ENCODE results near the gene EFCAB12. TPM values are rescaled to one million over a fixed set of nuclear protein-coding genes. Genes with fewer than 3 reads are reported as not detected.

EFCAB12 gene
- total RNA-seq, 1 donor from 2014 or later: 0.10 TPM

DNA sequence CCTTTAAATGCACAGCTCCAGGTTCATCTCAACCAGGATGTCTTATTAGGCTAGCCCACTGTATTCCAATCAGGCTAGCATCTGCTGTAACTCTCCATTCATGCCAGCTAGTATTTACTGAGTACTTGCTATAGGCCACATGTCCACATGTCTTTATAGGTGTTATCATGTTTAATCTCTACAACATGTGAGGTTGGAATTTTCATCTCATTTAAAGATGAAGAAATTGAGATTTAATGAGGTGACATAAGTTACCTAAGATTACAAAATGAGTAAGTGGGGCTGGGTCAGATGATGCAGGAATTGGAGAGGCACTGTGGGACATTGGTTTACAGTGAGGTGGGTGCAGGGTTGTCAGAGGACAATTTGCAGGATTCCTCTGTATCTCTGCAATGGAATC lies 14.5 kb upstream of the EFCAB12 start:
- no peak for DNase-seq

DNA sequence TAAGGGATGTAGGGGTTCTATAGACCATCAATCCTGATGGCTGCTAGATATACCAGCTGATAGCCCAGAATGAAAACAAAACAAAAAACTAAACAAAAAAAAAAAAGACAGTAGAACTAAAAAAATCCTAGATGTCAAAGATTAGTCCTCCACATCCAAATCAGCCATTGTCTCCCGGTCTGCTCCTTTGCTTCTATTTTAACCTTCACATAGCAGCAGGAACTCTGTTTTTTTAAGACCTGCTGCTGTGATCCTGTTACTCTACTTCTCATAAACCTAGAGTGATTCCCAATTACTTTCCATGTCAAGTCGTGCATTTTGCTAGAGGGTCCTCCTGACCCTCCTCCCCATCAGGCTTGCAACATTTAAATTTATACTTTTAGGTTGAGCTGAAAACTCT lies 14.1 kb upstream of the EFCAB12 start:
- no peak for DNase-seq

DNA sequence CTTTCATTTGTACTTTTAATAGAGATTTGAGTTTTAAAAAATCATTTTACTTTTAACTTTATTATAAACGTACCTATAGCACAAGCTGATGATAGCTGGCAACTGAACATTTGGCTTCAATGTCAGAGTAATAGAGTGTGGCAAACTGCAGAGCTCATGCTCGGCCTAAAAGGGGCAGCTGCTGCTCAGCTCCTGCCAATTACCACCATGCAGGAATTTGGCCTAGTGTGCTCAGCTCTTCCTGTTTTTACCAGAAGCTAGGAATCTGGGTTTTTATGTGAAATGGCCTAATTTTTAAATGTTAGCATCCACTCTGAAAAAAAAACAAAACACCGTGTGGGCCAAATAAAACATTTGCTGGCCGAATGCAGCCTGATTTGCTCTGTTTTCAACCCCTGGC lies 13.3 kb upstream of the EFCAB12 start:
- peak; percentile 29 for DNase-seq

DNA sequence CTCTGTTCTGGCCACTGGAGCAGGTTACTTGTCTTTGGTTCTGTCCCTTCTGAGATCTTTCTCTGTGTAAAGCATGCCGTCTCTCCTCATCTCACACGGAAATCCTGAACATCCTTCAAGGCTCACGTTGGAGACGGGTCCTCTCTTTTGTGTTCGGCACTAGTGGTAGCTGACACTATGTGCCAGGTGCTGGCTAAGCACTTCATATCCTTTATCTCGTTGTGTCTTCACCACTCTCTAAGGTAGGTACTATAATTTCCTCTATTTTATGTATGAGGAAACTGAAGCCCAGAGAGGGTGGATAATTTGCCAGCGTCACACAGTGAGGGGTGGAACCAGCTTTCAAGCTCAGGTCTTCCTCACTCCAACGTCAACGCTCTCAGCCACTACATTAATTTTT lies 12.8 kb upstream of the EFCAB12 start:
- DNase-seq: no peak

DNA sequence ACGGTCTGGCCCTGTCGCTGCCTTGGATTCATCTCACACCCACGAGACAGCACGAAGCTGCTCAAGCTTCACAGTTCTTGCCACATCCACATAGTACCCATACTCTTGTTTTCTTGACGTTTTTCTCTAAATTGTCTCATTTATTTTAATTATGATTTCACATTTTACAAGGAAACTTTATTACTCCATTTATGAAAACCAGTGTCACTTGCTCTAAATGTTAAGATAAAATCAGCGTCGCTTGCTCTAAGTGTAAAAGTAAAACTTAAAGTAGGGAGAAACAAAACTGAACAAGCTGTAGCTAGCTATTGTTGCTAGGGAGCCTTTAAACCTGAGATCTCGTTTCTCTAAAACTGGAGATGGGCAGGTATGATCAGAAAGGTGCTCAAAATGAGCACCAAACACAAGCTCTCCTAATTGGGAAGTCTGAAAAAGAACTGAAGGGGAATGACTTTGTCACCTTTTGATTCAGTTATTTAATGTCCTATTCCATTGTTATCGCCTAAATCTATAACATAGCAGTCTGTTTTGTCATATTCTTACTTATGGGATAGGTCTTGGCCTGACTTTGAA lies 12.3 kb upstream of the EFCAB12 start:
- DNase-seq: peak; percentile 30

DNA sequence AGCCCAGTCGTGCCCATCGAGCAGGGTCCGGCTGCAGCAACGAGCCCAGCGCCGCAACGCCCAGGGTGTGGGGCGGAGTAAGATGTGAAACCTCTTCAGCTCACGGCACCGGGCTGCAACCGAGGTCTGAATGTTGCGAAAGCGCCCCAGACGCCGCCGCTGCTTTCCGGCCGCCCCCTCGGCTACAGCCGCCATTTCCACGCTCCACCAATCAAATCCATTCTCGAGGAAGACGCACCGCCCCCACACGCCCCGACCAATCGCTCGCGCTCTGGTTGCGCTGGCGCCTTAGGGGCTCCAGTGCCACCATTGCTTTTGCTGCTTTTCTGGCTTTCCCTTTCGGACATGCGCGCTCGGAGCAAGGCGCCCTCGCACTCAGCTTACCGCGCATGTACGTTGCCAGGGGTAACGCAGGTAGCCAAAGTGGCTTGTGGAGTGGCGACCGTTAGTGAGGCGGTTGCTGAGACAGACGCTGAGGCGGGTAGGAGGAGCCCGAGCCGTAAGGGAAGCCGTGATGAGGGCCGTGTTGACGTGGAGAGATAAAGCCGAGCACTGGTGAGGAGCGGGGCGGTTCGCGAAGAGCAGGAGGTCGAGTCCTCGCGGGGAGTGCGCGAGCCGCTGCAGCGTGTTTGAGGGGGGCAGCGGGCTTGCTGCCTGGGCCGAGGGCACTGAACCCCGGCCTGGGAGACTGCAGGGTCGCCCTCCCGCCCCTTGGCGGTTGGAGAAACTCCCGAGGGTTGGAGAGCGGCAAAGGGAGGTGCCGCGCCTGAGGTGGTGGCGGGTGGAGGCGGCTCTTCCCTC lies 11.6 kb upstream of the EFCAB12 start, which contains the start of the genes IFT122 and MBD4:
IFT122 (plus strand) TSS at position 408 of the 801 bp plus-strand sequence; CDS start at position 515, 107 bp downstream.
MBD4 (minus strand) TSS at position 132 of the 801 bp plus-strand sequence; CDS start at position 17, 115 bp downstream.
- peak; percentile 97 for DNase-seq

DNA sequence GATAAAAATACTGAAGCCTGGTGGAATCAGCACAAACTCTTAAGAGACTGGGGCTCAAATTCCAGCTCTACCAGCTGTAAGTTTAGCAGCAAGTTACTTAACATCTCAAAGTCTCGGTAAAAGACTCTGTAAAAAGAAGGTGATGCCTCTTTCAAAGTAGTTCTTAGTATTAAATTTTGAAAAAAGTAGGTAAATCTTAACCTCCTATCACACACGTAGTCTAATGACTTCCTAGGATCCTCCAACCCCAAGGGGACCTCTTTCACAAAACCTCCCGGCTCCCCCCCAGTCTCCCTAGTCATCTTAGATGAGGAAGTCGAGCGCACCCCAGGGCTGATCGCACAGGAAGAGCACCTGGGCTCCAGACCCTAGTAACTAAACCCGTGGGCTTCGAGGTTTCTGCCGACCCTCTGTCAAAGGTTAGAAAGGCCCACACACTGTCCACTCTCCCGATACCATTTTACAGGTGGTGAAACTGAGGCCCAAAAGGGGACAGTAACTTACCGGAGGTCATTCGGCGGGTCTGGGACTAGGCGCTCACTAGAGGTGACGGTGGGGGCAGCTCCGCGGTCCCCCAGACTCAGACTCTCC lies 10.9 kb upstream of the EFCAB12 start:
- no peak for DNase-seq

DNA sequence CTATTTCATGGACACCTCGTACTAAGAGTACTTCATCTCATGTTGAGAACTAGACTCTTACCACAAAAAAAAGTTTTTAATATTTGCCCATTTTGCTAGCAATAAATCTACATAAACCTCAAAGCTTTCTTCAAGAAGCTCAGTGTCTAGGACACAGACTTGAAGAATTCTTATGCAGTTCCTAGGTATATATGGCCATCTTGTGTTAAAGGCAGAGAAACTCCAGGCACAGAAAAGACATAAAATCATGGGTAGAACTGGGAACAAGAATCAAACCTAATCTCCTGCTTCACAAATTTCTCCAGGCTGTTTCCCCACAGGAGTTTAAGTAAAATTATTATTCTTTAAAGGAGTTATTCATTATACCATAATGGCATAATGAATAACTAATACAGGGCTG lies 6.9 kb upstream of the EFCAB12 start:
- DNase-seq: no peak

DNA sequence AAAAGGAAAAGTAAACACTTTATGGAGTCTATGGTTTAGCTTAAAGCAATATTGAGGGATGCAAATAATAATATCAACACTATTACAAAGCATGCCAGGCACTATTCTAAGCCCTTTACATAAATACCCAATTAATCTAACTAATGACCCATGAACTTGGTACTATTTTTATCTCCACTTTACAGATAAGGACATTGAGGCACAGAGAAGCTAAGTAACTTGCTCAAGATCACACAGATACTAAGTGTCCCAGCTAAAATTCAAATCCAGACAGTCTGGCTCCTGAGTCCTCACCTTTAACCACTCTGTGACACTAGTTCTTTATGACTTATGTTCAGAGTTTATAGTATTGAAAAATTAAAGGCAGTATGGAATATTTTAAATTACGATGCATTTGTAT lies 5.7 kb upstream of the EFCAB12 start:
- DNase-seq: no peak

DNA sequence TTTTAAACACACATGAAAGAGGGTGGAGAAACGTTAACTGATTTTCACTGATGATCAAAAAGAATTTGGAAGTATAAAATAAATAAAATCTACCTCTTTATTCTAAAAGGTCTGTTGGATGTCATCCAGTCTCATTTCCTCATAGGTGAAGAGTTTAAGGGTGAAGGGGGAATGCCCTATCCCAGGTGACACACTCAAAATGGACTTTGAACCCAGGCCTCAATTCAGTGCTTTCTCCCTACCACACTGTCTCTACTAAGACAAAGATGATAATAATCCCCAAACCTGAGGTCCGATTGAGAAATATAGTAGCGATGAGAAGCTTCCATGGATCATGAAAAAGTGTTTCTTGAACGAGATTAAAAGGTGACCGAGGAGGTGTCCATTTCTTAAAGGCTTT lies 5.1 kb upstream of the EFCAB12 start:
- no peak for DNase-seq

DNA sequence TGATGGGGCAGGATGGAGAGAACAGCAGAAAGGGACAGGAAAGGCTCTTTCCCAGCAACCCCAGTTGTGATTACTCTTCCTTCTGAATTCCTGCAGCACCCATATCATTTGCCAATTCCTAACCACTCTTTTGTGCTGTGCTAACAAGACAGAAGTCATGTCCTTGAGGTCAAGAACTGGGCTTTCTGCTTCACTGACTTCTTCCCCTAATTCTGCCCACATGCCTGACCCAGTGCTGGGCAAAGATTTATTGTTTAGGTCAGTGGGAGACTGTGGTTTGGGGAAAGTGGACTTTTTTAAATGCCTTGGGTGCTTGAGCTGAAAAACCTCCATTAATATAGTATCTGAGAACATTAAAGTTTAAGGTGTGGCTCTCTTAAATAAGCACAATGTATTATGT lies 4.2 kb upstream of the EFCAB12 start:
- no peak for DNase-seq

DNA sequence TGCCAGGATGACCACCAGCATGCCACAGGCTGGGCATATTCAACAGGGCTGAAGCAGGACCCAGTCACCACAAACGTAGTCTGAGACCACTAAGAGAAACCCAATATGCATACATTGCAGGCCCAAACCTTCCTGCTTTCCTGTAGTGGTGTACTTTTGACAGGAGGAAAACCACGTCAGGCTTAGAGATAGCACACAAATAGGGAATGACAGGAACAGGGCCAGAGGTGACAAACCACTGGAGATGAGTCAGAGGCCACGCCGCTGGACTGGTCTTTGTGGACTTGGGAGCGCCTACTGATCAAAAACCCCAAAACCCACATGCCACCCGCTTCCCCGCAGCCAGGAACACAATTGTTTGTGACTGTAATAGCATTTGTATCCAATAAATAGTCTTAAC lies 3.6 kb upstream of the EFCAB12 start:
- DNase-seq: no peak

DNA sequence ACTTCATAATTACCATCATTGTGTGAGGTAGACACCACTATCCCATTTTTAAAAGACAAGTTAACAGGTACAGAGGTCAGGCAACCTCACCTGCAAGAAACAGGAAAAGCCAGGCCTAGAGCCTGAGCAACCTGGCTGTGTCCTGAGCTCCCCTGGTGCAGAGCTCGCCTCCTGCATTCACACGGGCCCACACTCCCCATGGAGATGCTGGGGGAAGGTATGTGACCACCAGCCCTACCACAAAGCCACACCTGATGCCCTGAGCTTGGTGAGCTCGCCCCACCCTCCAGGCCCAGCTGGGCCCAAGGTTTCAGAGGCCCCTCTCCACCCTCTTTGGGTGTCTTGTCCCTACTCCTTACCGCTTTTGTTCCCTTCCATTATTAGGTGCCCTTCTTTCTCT lies 1.2 kb upstream of the EFCAB12 start:
- DNase-seq: no peak

DNA sequence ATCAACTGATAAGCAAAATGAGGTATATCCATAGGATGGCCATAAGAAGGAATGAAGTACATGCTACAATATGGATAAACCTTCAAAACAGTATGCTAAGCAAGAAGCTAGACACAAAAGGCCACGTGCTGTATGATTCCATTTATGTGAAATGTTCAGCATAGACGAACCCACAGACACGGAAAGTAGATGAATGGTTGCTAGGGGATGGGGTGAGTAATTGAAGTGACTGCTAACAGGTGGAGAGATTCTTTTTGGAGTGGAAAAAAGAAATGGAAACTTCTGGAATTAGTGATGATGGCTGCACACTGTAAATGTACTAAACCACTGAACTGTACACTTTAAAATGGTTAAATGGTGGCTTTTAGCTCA lies 630 bp upstream of the EFCAB12 start:
- no peak for DNase-seq

DNA sequence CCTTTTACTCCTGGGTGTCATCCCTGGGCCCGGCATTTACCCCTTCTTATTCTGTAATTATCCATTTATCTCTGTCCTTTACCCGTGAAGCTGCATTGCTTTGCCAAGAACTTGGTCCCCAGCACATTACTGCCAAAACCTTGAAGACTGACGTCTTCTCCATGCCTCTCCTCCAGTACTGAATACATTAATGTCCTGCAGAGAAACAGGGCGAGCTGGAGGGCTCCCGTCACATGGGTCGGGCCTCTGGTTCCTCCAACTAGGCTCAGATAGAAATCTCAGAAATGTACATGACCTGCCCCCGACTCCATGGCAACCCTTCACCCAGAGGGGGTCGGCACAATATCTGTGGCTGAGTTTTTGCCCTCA lies 445 bp downstream of the EFCAB12 start:
- DNase-seq: no peak

DNA sequence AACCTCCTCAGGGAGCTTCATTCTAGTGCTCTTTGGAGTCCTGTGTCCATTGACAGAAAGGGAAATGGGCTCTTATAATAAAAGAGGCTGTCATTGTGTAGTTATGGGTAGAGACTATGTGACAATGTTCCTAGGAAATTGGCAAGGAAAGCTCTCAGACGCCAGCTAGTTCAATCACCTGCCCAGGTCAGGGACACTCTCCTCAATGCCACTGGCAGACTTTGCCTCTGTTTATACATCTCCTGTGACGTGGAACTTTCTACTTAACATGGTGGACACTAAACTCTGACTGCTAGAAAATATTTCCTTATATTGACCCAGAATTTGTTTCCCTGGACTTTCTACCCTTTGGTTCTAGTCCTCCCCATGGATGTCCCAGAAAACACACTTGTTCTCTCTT lies 2.8 kb downstream of the EFCAB12 start:
- DNase-seq: no peak

DNA sequence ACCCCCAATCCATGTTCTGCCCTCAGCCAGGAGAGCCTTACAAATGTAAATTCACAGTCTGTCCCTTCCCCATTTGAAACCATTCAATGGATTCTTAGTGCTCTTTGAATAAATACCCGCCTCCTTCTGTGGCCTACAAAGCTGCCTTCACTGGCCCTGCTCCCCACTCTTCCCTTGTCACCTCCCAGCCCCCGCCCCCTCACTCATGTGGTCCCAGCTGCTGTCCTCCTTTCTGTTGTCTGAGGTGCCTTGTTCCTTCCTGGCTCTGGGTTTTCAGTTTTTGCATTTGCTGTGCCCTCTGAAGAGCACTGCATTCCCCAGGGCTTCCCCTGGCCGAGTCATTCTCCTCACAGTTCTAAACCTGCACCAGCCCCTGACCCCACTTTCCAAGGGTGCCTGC lies 3.2 kb downstream of the EFCAB12 start:
- DNase-seq: no peak

DNA sequence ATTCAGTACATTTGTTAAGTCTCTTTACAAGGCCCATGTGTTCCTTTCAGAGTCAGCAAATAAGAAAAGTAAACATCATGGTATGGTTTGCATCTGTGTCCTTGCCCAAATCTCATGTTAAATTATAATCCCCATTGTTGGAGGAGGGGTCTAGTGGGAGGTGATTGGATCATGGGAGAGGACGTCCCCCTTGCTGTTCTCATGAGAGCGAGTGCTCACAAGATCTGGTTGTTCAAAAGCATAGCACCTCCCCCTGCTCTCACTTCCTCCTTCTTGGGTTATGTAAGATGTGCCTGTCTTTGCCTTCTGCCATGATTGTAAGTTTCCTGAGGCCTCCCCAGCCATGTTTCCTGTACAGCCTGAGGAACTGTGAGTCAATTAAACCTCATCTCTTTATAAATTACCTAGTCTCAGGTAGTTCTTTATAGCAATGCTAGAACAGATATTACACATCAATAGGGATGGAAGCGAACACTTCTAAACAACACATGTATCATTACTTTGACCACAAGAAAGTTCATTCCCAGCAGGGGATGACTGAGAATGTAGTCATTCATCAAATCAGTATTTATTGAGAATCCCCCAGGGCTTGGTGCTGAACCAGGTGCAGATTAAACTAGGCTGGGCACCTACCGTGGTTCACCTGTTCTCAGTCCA lies 4.1 kb downstream of the EFCAB12 start:
- no peak for DNase-seq

DNA sequence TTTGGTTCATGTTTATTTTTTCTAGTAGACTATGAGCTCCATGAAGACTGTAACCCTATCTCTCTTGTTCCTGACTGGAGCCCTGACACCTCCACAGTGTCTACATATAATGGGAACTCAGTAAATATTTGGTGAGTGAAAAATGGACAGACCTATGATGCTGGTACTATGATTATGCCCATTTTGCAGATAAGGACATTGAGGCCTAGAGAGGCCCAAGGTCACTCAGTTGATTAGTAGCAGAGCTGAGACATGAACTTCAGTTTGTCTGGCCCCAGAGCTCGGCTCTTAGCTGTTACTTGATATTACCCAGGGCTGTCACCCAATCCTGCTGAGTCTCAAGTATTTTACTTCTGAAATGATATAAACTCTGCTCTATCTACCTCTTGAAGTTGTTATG lies 5.5 kb downstream of the EFCAB12 start:
- DNase-seq: no peak

DNA sequence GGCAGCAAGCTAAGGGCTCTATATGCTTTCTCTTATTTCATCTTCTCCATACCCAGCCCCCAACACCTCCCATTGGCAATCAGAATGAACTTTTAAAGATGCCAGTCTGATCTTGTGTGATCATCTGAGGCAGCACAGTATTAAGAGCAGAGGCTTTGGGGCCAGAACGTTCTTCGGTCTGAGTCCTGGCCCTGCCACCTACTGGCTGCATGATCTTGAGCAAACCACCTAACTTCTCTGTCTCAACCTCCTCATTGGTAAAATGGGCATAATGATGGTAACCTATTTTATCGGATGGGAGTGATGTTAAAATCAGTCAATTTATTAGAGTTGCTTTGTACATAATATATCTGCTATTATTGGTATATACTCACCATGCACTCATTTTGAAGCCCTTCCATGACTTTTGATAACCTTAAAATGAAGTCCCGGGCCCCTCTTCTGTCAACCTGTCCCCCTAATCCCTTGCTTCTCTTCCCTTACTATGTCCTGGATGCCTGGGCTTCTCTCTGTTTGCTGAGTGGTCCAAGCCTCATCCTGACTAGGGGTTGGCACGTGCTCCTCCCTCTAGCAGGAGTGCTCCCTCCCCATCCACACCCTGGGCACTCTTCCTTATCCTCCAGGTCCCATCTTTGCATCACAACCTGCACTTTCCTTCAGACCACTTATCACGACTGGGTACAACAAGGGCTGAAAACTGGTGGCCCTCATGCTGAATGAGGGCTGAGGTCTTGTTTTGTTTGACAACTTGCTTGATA lies 6.3 kb downstream of the EFCAB12 start:
- DNase-seq: no peak

DNA sequence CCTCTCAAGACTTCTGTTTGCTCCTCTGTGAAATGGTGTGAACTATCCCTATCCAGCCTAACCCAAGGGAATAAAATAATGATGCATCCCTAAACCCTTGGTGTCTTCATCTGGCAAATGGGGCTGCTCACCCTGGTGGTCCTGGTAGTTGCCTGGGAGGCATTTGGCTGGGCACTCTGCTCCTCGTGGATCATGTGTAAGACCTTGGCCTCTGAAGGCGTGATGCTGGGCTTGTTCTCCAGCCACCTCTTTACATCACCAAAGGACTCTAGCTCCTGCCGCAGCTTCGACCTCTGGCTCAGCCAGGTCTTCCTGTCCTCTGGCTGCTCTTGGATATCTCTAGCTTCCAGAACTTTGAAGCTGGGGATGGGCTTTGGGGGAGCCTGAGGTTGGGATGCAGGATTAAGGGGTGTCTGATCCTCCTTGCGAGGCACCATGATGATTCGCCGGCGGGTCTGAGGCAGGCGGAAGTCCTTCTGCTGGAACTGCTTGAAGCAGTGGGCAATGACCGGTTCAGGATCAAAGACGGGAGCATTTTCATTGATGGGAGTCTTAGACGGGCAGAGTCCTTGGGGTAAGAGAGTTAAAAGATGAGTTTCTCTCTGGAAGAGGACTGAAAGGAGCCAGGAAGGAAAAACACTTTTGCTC lies 7.1 kb downstream of the EFCAB12 start:
- DNase-seq: no peak

DNA sequence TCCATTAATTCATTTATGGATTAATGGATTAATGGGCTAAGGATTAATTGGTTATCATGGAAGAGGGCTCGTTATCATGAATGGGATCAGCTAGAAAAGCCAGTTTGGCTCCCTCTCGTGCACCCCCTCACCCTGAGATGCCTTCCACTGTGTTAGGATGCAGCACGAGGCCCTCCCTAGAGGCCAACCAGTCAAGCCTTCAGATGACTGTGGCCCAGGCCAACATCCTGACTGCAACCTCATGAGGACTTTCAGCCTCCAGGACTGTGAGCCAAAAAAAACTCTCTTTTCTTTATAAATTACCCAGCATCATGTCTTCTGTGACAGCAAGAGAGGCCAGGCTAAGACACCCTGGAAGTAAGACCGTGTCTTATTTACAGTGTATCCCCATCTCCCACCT lies 9.0 kb downstream of the EFCAB12 start:
- no peak for DNase-seq
